SKM-1 (cell line): ENCODE results near the gene APAF1.
"Not testable (repeated sequence)": the region's sequence is repeated elsewhere in the genome, so short reads cannot be mapped to it uniquely, and the experiment has no call there.

Experiments
- DNase-seq: peaks from one replicate; lab custom pipeline; 2025; ENCODE audit not compliant: unreplicated experiment; lab: John Stamatoyannopoulos, UW

APAF1 gene

GRCh38 chr12:98751580-98752115 is 106.6 kb downstream of the APAF1 start:
- no peak for DNase-seq

GRCh38 chr12:98752726-98753125 is 107.6 kb downstream of the APAF1 start:
- DNase-seq = no peak

DNA sequence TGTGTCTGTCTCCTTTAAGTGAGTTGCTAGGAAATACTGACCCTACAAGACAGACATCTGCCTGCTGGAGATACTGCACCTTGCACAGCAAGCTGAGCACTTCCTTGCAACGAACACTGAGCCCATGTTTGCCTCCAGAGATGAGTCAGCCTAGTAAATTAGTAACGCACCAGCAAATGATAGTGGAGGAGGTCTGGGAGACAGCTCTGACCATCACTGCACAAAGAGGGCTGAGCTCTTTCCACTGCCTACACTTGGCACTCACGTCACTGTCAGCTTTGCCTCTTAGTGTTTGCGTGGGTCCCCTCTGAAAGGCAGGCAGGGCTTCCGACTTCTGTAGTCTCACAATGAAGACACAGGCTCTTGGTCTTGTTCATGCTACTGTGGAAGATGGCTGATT is 109.0 kb downstream of the APAF1 start:
- DNase-seq = no peak

GRCh38 chr12:98755855-98756254 is 110.8 kb downstream of the APAF1 start:
- not testable (repeated sequence) for DNase-seq

DNA sequence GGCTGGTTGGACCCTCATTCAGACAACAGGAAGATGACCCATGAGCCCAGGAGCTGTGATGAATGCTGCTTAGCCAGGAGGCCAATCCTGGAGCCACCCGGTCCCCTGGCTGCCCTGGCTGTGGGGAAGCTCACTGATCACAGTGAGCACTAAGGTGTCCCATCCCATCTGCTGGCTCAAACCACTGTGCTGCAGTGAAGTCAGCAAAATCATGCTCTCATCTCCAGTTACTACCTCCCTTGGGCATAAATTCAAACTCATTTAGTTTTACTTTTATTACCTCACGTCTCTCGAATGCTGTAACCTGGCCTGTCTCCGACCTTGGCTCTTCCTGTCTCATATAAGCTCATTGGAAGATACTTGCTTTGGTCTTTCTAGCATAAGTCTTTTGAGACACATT is 112.4 kb downstream of the APAF1 start:
- no peak for DNase-seq

DNA sequence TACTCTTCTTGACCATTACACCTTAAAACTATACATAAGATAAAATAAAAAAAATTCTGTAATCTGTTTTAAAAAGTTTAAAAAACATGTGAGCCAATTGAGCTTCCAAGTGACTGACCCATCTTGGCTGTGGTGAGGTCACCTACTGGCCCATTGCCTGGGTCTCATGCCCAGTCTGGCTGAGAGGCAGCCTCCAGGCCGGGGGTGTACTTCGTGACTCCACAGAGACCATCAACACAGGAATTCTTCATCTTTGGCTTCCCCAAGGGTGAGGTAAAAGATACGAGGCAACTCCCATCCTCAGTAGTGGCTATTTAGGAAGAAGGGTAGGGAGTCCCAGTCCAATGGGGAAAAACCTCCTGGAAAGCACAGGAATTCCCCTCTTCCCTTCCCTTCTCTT is 113.2 kb downstream of the APAF1 start:
- no peak for DNase-seq

- DNase-seq = no peak
These were observed 118.6 kb downstream of the APAF1 start for GRCh38 chr12:98763656-98764055.

GRCh38 chr12:98767248-98767647 is 122.2 kb downstream of the APAF1 start:
- no peak for DNase-seq

GRCh38 chr12:98769068-98769467 is 124.0 kb downstream of the APAF1 start:
- DNase-seq = no peak

GRCh38 chr12:98770230-98770629 is 125.1 kb downstream of the APAF1 start:
- no peak for DNase-seq

GRCh38 chr12:98771811-98772752 is 127.0 kb downstream of the APAF1 start:
- no peak for DNase-seq

DNA sequence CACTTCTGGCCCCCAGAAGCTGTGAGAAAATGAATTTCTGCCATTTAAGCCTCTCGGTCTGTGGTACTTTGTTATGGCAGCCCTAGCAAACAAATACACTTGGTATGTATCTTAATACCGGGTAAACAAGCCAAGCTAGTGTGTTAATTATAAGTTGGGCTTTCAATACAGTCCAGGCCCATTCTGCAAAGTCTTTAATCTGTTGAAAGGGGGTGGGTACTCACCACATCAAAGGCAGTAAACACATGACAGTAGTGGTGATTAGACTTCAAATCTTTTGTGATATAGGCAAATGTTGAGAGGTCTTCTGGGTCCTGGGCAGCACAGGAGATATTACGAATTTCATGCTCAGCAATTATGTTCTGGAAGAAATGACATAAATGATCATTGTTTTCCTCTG is 127.7 kb downstream of the APAF1 start:
- no peak for DNase-seq

DNA sequence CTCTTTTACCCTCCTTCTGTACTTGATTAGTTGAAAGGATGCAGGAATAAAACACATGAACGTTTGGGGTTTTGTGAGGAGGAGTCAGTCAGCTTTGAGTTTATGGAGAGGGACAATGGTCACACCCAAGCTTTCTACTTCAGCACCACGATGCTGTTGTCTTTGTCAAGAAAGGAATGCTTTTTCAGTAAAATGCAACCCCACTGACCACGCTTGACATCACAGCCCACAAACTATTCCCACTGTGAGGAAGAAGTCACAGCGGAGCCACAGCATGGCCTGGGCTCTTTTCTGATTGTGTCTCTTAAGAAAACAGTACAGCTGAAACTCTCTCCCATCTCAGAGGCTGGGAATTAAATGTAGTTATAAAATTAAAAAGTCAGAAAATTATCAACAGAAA is 135.2 kb downstream of the APAF1 start:
- DNase-seq = no peak

GRCh38 chr12:98783420-98783819 is 138.3 kb downstream of the APAF1 start:
- no peak for DNase-seq
